NCI-H510A (cell line): ENCODE data around the gene CRYBG3.

Experiments used
- DNase-seq: peaks from one replicate; lab custom pipeline; 2025; lab: John Stamatoyannopoulos, UW

Gene CRYBG3

GRCh38 chr3:97838393-97838792 is 16.6 kb downstream of the CRYBG3 start:
- no peak for DNase-seq

- no peak for DNase-seq
These were observed 18.1 kb downstream of the CRYBG3 start for GRCh38 chr3:97839944-97840343.

- DNase-seq, result no peak
These were observed 19.5 kb downstream of the CRYBG3 start for GRCh38 chr3:97841304-97841703.

GRCh38 chr3:97841956-97842355 is 20.1 kb downstream of the CRYBG3 start:
- no peak for DNase-seq

- no peak for DNase-seq
These were observed 27.0 kb downstream of the CRYBG3 start for GRCh38 chr3:97848779-97849178.

- DNase-seq, result no peak
These were observed 35.6 kb downstream of the CRYBG3 start for GRCh38 chr3:97857401-97857800.

- no peak for DNase-seq
These were observed 38.6 kb downstream of the CRYBG3 start for GRCh38 chr3:97860364-97860763.

- DNase-seq, result no peak
These were observed 40.8 kb downstream of the CRYBG3 start for GRCh38 chr3:97862582-97862981.

GRCh38 chr3:97863031-97863430 is 41.2 kb downstream of the CRYBG3 start:
- no peak for DNase-seq

- DNase-seq, result no peak
These were observed 42.0 kb downstream of the CRYBG3 start for GRCh38 chr3:97863775-97864174.

GRCh38 chr3:97871186-97871585 is 49.4 kb downstream of the CRYBG3 start:
- no peak for DNase-seq

- DNase-seq, result no peak
These were observed 50.2 kb downstream of the CRYBG3 start for GRCh38 chr3:97871801-97872524.

- no peak for DNase-seq
These were observed 50.8 kb downstream of the CRYBG3 start for GRCh38 chr3:97872525-97873042.

GRCh38 chr3:97880267-97880666 is 58.5 kb downstream of the CRYBG3 start:
- no peak for DNase-seq

GRCh38 chr3:97882975-97883598 is 61.3 kb downstream of the CRYBG3 start:
- DNase-seq, result no peak

GRCh38 chr3:97883736-97884135 is 61.9 kb downstream of the CRYBG3 start:
- no peak for DNase-seq

GRCh38 chr3:97884586-97885123 is 62.8 kb downstream of the CRYBG3 start:
- DNase-seq, result no peak

- no peak for DNase-seq
These were observed 64.4 kb downstream of the CRYBG3 start for GRCh38 chr3:97885931-97886824.

GRCh38 chr3:97889814-97890213 is 68.0 kb downstream of the CRYBG3 start:
- no peak for DNase-seq

GRCh38 chr3:97892852-97893251 is 71.0 kb downstream of the CRYBG3 start:
- DNase-seq, result no peak

- no peak for DNase-seq
These were observed 73.4 kb downstream of the CRYBG3 start for GRCh38 chr3:97895216-97895615.

- DNase-seq, result no peak
These were observed 74.3 kb downstream of the CRYBG3 start for GRCh38 chr3:97896129-97896528.
